HUES6 (cell line): Measurements from ENCODE around the gene E2F4.

Source experiments
- H3K27ac ChIP-seq: 2 replicates; pipeline ENCODE4 v1.7.0; 2013; ENCODE audit warnings: low read depth, mild to moderate bottlenecking, low read length, inconsistent platforms
- H3K27me3 ChIP-seq: 2 replicates; pipeline ENCODE4 v1.6.1; 2013; ENCODE audit warnings: low read length; ENCODE audit not compliant: control insufficient read depth, insufficient read depth
- H3K36me3 ChIP-seq: 2 replicates; pipeline ENCODE4 v1.6.1; 2013; ENCODE audit warnings: low read length; ENCODE audit not compliant: control insufficient read depth, insufficient read depth
- H3K4me1 ChIP-seq: 2 replicates; pipeline ENCODE4 v1.6.1; 2013; ENCODE audit warnings: low read length; ENCODE audit not compliant: control insufficient read depth, insufficient read depth
- H3K4me3 ChIP-seq: 2 replicates; pipeline ENCODE4 v1.5.1; 2013; ENCODE audit warnings: low read depth, low read length
- H3K9ac ChIP-seq: one replicate; pipeline ENCODE4 v1.6.1; 2013; ENCODE audit warnings: mild to moderate bottlenecking, low read length
- H3K9me3 ChIP-seq: 2 replicates; pipeline ENCODE4 v1.6.1; 2013; ENCODE audit warnings: low read depth, low read length; ENCODE audit not compliant: control insufficient read depth, insufficient read depth

The E2F4 gene, protein sequence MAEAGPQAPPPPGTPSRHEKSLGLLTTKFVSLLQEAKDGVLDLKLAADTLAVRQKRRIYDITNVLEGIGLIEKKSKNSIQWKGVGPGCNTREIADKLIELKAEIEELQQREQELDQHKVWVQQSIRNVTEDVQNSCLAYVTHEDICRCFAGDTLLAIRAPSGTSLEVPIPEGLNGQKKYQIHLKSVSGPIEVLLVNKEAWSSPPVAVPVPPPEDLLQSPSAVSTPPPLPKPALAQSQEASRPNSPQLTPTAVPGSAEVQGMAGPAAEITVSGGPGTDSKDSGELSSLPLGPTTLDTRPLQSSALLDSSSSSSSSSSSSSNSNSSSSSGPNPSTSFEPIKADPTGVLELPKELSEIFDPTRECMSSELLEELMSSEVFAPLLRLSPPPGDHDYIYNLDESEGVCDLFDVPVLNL

DNA sequence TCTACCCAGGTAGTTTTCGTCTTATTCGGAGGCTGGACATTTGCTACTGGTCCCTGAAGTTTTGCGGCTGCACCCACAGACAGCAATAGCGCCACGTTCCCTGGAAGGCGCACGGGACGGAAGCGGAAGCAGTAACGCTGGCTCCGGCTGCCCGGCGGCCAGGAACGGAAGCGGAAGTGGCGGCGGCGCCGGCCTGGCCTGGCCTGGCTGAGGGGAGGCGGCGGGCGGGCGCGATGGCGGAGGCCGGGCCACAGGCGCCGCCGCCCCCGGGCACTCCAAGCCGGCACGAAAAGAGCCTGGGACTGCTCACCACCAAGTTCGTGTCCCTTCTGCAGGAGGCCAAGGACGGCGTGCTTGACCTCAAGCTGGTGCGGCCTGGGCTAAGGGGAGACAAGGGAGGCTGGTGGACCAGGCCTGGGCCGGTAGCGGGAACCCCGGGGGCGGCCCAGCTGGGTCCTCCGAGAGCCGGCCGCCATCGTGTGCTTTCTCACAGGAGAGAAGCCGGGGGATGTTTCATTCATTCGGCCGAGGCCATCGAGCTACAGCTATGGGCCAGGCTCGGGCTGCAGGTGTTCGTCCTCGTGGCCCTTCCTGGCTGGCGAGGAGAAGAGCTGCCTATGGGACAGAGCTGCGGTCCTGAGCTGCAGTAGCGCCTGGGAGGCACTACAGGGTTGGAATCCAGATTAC is at the start of gene E2F4:
TSS of gene E2F4 (plus strand) at position 161 of the 687 bp plus-strand sequence. CDS start at position 234, 73 bp downstream.
- no peaks in the 10 kb centered on the region for H3K27me3 ChIP-seq
- H3K4me3 ChIP-seq: peak within 1 kb of the TSS; percentile 100
- no peaks in the 10 kb centered on the region for H3K9me3 ChIP-seq
- peak within 1 kb of the TSS; percentile 90 for H3K9ac ChIP-seq
- peaks cover 8% of the 10 kb centered on the region; the same call in 1 of the 2 replicates for H3K4me1 ChIP-seq
- H3K36me3 ChIP-seq: peaks cover 39% of the 10 kb centered on the region
- peak within 1 kb of the TSS; percentile 82 for H3K27ac ChIP-seq

DNA sequence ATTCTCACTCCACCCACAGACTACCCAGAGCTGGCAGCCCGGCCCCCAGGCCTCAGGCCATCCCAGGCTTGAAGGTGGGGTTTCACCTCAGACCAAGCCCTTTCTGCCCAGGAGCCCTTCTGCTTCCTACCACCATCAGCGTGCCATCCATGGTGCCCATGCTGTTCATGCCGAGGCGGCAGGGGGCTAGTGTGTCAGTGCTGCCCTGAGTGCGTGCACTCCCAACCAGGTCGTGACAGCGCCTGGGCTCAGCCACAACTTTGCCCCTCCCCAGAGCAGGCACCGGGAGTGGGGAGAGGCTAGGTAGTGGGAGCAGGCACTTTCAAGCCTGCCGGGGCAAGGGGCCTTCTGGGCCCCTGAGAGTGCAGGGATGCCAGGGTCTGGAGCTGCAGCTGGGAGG is 49.6 kb upstream of the E2F4 start:
- Histone ChIP-seq H3K9ac (no peak overlapping the region), H3K4me3 (no peak overlapping the region), H3K27ac (no peak overlapping the region), H3K27me3 (no peaks in the 10 kb centered on the region), H3K36me3 (peaks cover 90% of the 10 kb centered on the region), H3K4me1 (no peaks in the 10 kb centered on the region), H3K9me3 (no peaks in the 10 kb centered on the region)

DNA sequence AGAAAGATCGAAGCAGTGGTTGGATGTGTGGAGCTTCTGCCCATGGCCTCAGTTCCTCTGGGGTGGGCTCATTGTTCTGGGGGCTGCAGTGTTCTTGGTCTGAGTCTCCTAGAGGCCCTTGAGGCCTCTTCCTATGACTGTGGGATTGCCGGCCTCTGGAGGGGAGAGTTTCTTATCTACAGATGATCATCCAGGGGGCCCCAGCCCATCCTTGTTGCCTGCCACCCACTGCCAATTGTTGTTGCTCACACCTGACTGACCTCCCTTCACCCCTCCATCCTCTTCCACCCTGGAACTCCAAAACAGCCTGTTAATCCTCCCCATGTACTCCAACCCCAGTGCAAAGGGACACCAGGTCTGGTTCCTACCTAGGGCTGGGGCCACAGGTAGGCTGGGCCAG is 47.0 kb upstream of the E2F4 start:
- no peaks in the 10 kb centered on the region for H3K9me3 ChIP-seq
- no peak overlapping the region for H3K27ac ChIP-seq
- no peaks in the 10 kb centered on the region for H3K4me1 ChIP-seq
- no peaks in the 10 kb centered on the region for H3K27me3 ChIP-seq
- H3K36me3 ChIP-seq: peaks cover 91% of the 10 kb centered on the region
- no peak overlapping the region for H3K4me3 ChIP-seq
- no peak overlapping the region for H3K9ac ChIP-seq

DNA sequence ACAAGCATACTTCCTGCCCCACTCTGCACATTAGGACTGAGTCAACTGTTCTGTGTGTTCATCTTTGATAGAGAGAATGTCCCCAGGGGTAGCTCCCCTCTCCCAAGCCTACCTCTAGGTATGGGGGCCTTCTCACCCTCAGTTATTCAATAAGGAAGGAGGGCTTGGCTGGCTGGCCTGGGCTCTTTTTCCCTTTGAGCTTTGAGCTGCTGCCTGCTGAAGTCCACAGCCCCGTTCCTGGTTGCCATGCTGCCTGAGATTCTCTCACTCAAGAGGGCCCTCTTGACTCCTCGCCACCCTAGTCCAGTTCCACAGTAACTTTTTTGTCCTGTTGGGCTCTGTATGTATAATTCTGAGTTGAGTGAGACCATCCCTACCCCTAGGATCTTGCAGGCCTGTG is 46.2 kb upstream of the E2F4 start:
- no peak overlapping the region for H3K4me3 ChIP-seq
- H3K27ac ChIP-seq: no peak overlapping the region
- H3K36me3 ChIP-seq: peaks cover 83% of the 10 kb centered on the region
- H3K9me3 ChIP-seq: no peaks in the 10 kb centered on the region
- no peaks in the 10 kb centered on the region for H3K4me1 ChIP-seq
- no peak overlapping the region for H3K9ac ChIP-seq
- H3K27me3 ChIP-seq: peaks cover 5% of the 10 kb centered on the region; the same call in 1 of the 2 replicates

DNA sequence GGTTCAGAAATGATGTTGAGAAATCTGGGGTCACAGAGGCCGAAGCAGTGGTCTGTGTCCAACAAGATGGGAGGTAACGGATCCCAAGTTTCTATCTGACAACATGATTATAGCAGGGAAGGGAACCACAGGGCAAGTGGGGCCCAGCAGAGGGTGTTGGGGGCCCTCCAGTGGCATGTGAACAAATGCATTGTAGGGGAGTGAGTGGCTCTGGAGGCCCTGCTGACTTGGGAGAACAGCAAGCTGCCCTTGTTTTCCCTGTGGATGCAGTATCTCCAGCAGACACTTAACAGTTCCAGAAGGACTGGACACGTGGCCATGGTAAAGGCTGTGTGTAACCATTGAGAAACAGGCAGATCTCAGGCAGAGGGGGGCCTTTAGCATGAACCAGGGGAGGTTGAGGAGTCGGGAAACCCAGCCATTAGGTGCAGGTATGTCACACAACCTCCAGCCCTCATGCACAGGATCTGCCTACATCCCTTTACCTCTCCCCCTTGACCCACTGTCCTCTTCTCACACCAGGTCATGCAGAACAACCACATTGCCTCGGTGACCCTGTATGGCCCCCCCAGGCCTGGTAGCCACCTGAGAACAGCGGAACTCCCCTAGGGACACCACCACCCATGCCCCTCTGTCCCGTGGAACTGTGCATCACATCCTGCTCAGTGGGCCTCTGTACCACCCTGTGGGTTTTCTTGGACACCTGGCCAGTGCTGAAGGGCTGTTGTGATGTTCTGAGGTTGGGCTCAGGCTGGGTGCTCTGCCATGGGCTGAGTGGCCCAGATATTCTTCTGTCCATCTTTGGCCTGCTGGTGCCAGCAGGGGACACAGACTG is 45.2 kb upstream of the E2F4 start:
- H3K27ac ChIP-seq: no peak overlapping the region
- H3K9ac ChIP-seq: no peak overlapping the region
- no peaks in the 10 kb centered on the region for H3K9me3 ChIP-seq
- H3K36me3 ChIP-seq: peaks cover 73% of the 10 kb centered on the region
- H3K4me3 ChIP-seq: no peak overlapping the region
- H3K4me1 ChIP-seq: 0 out of 2 replicates have a peak, but pooled peaks cover 4% of the 10 kb centered on the region
- peaks cover 15% of the 10 kb centered on the region for H3K27me3 ChIP-seq

DNA sequence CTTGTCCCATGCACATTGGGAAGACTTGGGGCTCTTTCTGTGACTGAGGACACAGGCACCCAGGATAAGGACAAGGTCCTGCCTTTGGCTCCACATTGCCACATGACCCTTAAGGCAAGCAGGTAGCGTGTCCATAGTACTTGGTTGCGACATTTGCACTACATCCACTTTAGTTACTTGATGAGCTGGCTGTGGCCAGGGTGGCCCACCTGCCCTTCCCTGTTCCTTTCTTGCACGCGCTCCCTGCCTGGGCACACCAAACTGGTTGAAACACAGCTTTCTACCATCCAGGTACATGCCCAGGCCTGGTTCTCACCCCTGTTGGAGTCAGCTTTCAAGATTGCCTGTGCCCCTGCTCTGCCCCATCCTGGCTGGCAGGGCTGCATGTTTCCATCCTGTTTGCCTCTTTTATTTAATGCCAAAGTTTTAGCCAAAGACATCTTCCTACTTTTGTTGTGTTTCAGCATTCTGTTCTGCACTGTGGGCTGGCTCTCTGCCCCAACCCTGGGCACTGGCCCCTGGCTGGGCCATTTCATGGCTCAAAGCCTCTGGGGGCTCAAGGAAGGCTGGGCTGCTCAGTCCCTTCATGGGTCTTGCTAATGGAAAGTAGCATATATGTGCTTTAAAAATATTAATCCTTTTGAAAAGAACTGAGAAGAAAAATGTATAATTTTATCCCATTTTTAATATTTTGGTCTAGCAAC is 44.4 kb upstream of the E2F4 start:
- no peak overlapping the region for H3K9ac ChIP-seq
- H3K27me3 ChIP-seq: peaks cover 23% of the 10 kb centered on the region
- no peaks in the 10 kb centered on the region for H3K9me3 ChIP-seq
- H3K4me1 ChIP-seq: 0 out of 2 replicates have a peak, but pooled peaks cover 4% of the 10 kb centered on the region
- no peak overlapping the region for H3K4me3 ChIP-seq
- no peak overlapping the region for H3K27ac ChIP-seq
- peaks cover 65% of the 10 kb centered on the region for H3K36me3 ChIP-seq

DNA sequence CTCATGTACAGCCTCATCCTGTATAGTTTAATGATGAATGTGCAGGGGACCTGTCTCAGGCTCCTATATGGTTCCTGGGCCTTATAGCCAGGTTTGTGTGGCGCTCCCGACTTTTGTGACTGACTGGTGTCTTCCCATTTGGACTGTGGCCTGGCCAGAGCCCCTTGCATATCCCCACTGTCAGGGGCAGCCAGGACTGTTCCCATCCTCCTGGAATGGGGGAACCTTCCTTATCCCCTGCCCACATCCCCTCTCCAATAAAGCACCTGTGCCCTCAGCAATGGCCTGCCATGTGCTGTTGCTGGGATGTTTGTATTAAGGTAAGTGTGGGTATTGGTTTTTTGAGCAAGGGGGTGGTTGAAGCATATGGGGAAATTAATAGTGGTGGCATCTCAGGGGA is 43.7 kb upstream of the E2F4 start:
- Histone ChIP-seq H3K9me3 (no peaks in the 10 kb centered on the region), H3K4me3 (no peak overlapping the region), H3K27ac (no peak overlapping the region), H3K4me1 (0 out of 2 replicates have a peak, but pooled peaks cover 4% of the 10 kb centered on the region), H3K27me3 (peaks cover 30% of the 10 kb centered on the region), H3K36me3 (peaks cover 59% of the 10 kb centered on the region), H3K9ac (no peak overlapping the region)

DNA sequence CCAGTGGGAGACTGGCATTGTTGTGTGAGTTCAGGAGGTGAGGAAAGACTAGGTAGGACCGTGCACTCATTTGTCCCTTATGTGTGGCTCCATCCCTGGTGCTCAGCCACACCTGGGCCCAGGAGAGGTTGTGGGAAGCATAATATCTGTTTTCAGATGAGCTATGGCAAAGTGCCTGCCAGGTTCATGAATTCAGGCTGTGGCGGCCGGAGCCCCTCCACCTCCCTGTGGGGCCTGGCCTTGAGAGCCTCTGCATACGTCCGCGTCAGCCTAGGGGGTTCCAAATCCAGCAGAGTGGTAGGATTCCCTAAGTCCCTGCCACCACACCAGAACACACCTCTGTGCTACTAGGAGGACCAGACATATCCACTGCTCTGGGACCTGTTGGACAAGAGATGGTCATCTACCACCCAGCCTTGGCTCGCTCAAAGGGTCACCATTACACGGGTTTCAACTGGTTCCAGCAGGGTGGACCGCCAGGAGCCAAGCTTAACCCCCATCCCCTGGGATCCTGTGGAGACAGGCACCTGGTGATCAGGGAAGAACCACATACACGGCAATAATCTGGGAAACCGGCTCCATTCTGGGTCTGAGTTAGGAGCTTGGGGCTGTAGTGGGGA is 43.2 kb upstream of the E2F4 start:
- Histone ChIP-seq H3K4me1 (0 out of 2 replicates have a peak, but pooled peaks cover 4% of the 10 kb centered on the region), H3K27me3 (peaks cover 35% of the 10 kb centered on the region), H3K36me3 (peaks cover 54% of the 10 kb centered on the region), H3K4me3 (no peak overlapping the region), H3K27ac (no peak overlapping the region), H3K9me3 (no peaks in the 10 kb centered on the region), H3K9ac (no peak overlapping the region)

DNA sequence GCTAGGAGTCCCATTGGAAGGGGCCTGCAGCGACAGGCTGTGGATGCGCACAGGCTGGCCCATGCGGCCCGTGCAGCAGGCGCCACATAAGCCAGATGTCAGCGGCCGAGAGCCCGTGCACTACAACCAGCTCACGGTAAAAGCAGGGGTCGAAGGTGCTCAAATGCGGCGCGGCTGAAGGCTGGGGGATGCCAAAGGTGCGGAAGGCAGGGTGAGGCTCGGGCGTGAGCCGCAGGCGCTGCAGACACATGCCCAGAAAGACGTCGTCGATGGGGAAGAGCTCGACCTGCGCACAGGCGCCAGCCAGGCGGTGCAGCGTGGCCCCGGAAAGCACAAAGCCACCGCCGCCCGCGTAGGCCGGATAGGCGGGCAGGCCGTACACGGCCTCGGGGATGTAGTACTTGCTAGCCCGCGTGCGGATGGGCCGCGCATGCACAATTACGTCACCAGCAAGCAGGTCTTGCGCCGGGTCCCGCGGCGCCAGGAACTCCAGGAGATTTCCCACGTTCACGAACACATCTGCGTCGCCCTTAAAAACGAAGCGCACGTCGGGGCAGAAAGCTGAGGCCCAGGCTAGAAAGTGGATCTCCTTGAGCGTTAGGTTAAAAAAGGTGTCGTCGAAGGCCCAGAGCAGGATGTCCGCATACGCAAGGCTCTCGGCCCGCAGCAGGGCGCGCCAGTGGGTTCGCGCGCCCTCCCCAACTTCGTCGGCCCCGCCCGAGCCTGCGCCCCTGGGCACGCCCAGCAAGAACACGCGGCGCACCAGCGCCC is 42.5 kb upstream of the E2F4 start:
- Histone ChIP-seq H3K27ac (no peak overlapping the region), H3K9ac (no peak overlapping the region), H3K9me3 (no peaks in the 10 kb centered on the region), H3K27me3 (peaks cover 42% of the 10 kb centered on the region), H3K36me3 (peaks cover 48% of the 10 kb centered on the region), H3K4me3 (peak overlapping the region; percentile 76), H3K4me1 (0 out of 2 replicates have a peak, but pooled peaks cover 4% of the 10 kb centered on the region)
